Adrenal gland (tissue), 12 donors: ENCODE results near the gene MICU1. TPM values are rescaled to one million over a fixed set of nuclear protein-coding genes. Genes with fewer than 3 reads are reported as not detected.

Experiments
- DNase-seq, 7 donors: peaks; one replicate each; pipeline ENCODE4 v3.0.0-alpha.2; 2019 to 2020
- H3K27ac ChIP-seq, 5 donors: fragments of 200-600 bp; sonication (generic) in 4 of 5; 1 replicate in 3 of 5; 2 replicates in 2 of 5; pipeline versions ENCODE4 v1.5.1 to v1.8.0; 2016 to 2020; ENCODE audit warnings: mild to moderate bottlenecking in 1 of 5
- H3K27me3 ChIP-seq: fragments of 200-600 bp; 2 replicates; pipeline ENCODE4 v1.8.0; 2021
- H3K36me3 ChIP-seq, 2 donors: fragments of 200-600 bp; replicated peaks in 1 of 2; 1 replicate in 1 of 2; 2 replicates in 1 of 2; pipeline versions ENCODE4 v1.5.1 to v1.8.0; 2018 to 2022
- H3K4me1 ChIP-seq, 2 donors: fragments of 200-600 bp; replicated peaks in 1 of 2; 1 replicate in 1 of 2; 2 replicates in 1 of 2; pipeline versions ENCODE4 v1.5.1 to v1.8.0; 2018 to 2021
- H3K4me3 ChIP-seq, 4 donors: fragments of 200-600 bp; sonication (generic) in 3 of 4; one replicate each; pipeline ENCODE4 v1.5.1; 2016 to 2018
- H3K9me3 ChIP-seq, 3 donors: fragments of 200-600 bp; sonication (generic) in 1 of 3; replicated peaks in 1 of 3; 1 replicate in 2 of 3; 2 replicates in 1 of 3; pipeline versions ENCODE4 v1.5.1 to v1.8.0; 2016 to 2021
- CTCF ChIP-seq, 6 experiments: fragments of 450-650 bp in 4 of 6; fragments of 200-600 bp in 2 of 6; sonication (generic) in 1 of 6; IDR thresholded peaks; 1 replicate in 5 of 6; 2 replicates in 1 of 6; pipeline versions ENCODE4 v1.5.1 to v1.8.0; 2016 to 2021; ENCODE audit warnings: antibody characterized with exemption in 6 of 6, mild to moderate bottlenecking in 2 of 6, moderate library complexity in 1 of 6
- POLR2A ChIP-seq, 2 donors: fragments of 450-650 bp; IDR thresholded peaks; one replicate each; pipeline ENCODE4 v1.6.1; 2017; ENCODE audit warnings: antibody characterized with exemption in 2 of 2, mild to moderate bottlenecking in 2 of 2, moderate library complexity in 1 of 2
- whole genome bisulfite sequencing, 4 donors: extraction: QIAGEN DNeasy Blood & Tissue Kit in 2 of 4; methylation state at CpG; one replicate each; pipeline versions ENCODE4 v1.1.5 to v1.1.7; 2013 to 2017; 5-methylcytosine and 5-hydroxymethylcytosine counted together
- intact Hi-C, 2 donors: fragments of 100-400 bp; cut with DNase I; formaldehyde crosslinking; loops; one replicate each; pipeline versions ENCODE4 v1.14.1 to v1.15.0; 2022 to 2023
- polyA plus RNA-seq, 3 donors: library from polyadenylated mRNA; stranded (reverse); fragments of 200-250 nt in 2 of 3; fragments of 350-450 nt in 1 of 3; fragmentation: Illumina TruSeq in 1 of 3; extraction: RNeasy Lipid Tissue Mini Kit (QIAGEN cat#74804) in 1 of 3; gene quantifications; one replicate each; pipeline ENCODE4 v1.2.3, GENCODE V29; 2013 to 2014
- total RNA-seq, 9 donors: library from RNA; depleted of rRNA in 4 of 9; stranded (reverse); fragments of >200 nt in 4 of 9; fragments of 120-200 nt in 1 of 9; fragmentation: NEBNext Ultra II Directional in 1 of 9; extraction: Animal tissue kit (Norgen Biotek cat#: 25700) in 1 of 9; gene quantifications; one replicate each; pipeline versions ENCODE4 v1.1.0 to v1.2.4, GENCODE V29; 2013 to 2023
- donor health status: healthy with polysubstance abuse.
- donor health status: Bipolar disorder and iron deficiency.
- donor health status: DM: yes; HTN: yes; CAD: no.
- donor health status: DM: no; HTN: no; CAD: no.
- donor health status: DM: no; HTN: no; CAD: no.
- donor health status: DM: yes; HTN: yes; CAD: no.

The MICU1 gene
- total and polyA plus RNA-seq, 12 donors: 56.5 to 122 (median 90.2) TPM

- TF ChIP-seq CTCF (IDR thresholded peaks at IDR 0.05) (no peak), POLR2A (IDR thresholded peaks at IDR 0.05) (no peak)
- WGBS, 4 donors: 86 to 94% (median 91%) methylated on average over 3 of the region's 3 CpGs
- no peak overlapping the region for H3K27ac ChIP-seq
Observed at GRCh38 chr10:72667207-72667864, 41.5 kb upstream of the MICU1 start.

GRCh38 chr10:72665925-72666324 is 40.0 kb upstream of the MICU1 start:
- Histone ChIP-seq H3K27ac (no peak overlapping the region), H3K9me3 (no peaks in the 10 kb centered on the region), H3K4me3 (no peak overlapping the region), H3K4me1 (no peaks in the 10 kb centered on the region), H3K36me3 (no peaks in the 10 kb centered on the region), H3K27me3 (no peaks in the 10 kb centered on the region)
- intact Hi-C loops: no loop called here
- 82 to 89% (median 84%) methylated on average over 4 of the region's 4 CpGs for WGBS, 4 donors
- TF ChIP-seq POLR2A (IDR thresholded peaks at IDR 0.05) (no peak), CTCF (IDR thresholded peaks at IDR 0.05) (no peak)
- DNase-seq: no peak

More at GRCh38 chr10:72667207-72667864, 41.5 kb upstream of the MICU1 start:
- Histone ChIP-seq H3K9me3 (no peaks in the 10 kb centered on the region), H3K27me3 (no peaks in the 10 kb centered on the region), H3K4me3 (no peak overlapping the region), H3K36me3 (no peaks in the 10 kb centered on the region), H3K4me1 (no peaks in the 10 kb centered on the region)
- intact Hi-C loops: no loop called here
- no peak for DNase-seq

GRCh38 chr10:72663971-72664370 is 38.1 kb upstream of the MICU1 start:
- DNase-seq: no peak
- H3K27ac ChIP-seq: no peak overlapping the region
- no peak overlapping the region for H3K4me3 ChIP-seq
- H3K4me1 ChIP-seq: no peaks in the 10 kb centered on the region
- H3K27me3 ChIP-seq: no peaks in the 10 kb centered on the region
- intact Hi-C loops: no loop called here
- H3K9me3 ChIP-seq: no peaks in the 10 kb centered on the region
- no peaks in the 10 kb centered on the region for H3K36me3 ChIP-seq
- TF ChIP-seq CTCF (IDR thresholded peaks at IDR 0.05): no peak
- TF ChIP-seq POLR2A (IDR thresholded peaks at IDR 0.05): no peak

- TF ChIP-seq POLR2A (IDR thresholded peaks at IDR 0.05): no peak
- no peak for TF ChIP-seq CTCF (IDR thresholded peaks at IDR 0.05)
- Histone ChIP-seq H3K4me3 (no peak overlapping the region), H3K36me3 (no peaks in the 10 kb centered on the region), H3K9me3 (no peaks in the 10 kb centered on the region), H3K27me3 (no peaks in the 10 kb centered on the region), H3K27ac (no peak overlapping the region), H3K4me1 (no peaks in the 10 kb centered on the region)
- 88 to 100% (median 91%) methylated on average over 1 of the region's 1 CpG for WGBS, 4 donors
- DNase-seq: no peak
- intact Hi-C loops: no loop called here
Observed at GRCh38 chr10:72661431-72661830, 35.6 kb upstream of the MICU1 start.
